ENCODE results near the gene CDH2. TPM values are rescaled to one million over a fixed set of nuclear protein-coding genes. Genes with fewer than 3 reads are reported as not detected.

Gene CDH2
- total RNA-seq, 2 donors from 2014 or later = 0.41 to 125 TPM

- H3K27me3 ChIP-seq (replicated peaks; ENCODE audit: insufficient read depth) = no peaks in the 10 kb centered on the region
- no peak overlapping the region for H3K4me3 ChIP-seq
- H3K4me1 ChIP-seq (replicated peaks) = no peaks in the 10 kb centered on the region
- intact Hi-C loops (cut with DNase I) = no loop called here
- no peak overlapping the region for H3K27ac ChIP-seq
- no peak for DNase-seq (ENCODE audit: low spot score)
- no peaks in the 10 kb centered on the region for H3K36me3 ChIP-seq
- TF ChIP-seq POLR2AphosphoS5 (IDR thresholded peaks at IDR 0.05) (no peak), POLR2A (IDR thresholded peaks at IDR 0.05) (no peak), CTCF (IDR thresholded peaks at IDR 0.05) (no peak)
- WGBS = 86% methylated on average over 2 of the region's 2 CpGs
- no peaks in the 10 kb centered on the region for H3K9me3 ChIP-seq
Measured at GRCh38 chr18:28079883-28080282, 97.0 kb downstream of the CDH2 start.

GRCh38 chr18:28078849-28079248 lies 98.1 kb downstream of the CDH2 start:
- WGBS = 34% methylated on average over 2 of the region's 2 CpGs
- TF ChIP-seq POLR2A (IDR thresholded peaks at IDR 0.05) = no peak
- TF ChIP-seq POLR2AphosphoS5 (IDR thresholded peaks at IDR 0.05) = no peak
- no peak for TF ChIP-seq CTCF (IDR thresholded peaks at IDR 0.05)
- Histone ChIP-seq H3K36me3 (no peaks in the 10 kb centered on the region), H3K9me3 (no peaks in the 10 kb centered on the region), H3K4me3 (no peak overlapping the region), H3K27ac (no peak overlapping the region), H3K4me1 (replicated peaks) (no peaks in the 10 kb centered on the region), H3K27me3 (replicated peaks; ENCODE audit: insufficient read depth) (no peaks in the 10 kb centered on the region)
- DNase-seq (ENCODE audit: low spot score) = no peak
- intact Hi-C loops (cut with DNase I) = no loop called here

- intact Hi-C loops (cut with DNase I) = no loop called here
- Histone ChIP-seq H3K27me3 (replicated peaks; ENCODE audit: insufficient read depth) (no peaks in the 10 kb centered on the region), H3K4me1 (replicated peaks) (no peaks in the 10 kb centered on the region), H3K36me3 (no peaks in the 10 kb centered on the region), H3K27ac (no peak overlapping the region), H3K9me3 (no peaks in the 10 kb centered on the region), H3K4me3 (no peak overlapping the region)
- TF ChIP-seq CTCF (IDR thresholded peaks at IDR 0.05) = no peak
- TF ChIP-seq POLR2A (IDR thresholded peaks at IDR 0.05) = no peak
- 80% methylated on average over 4 of the region's 4 CpGs for WGBS
- DNase-seq (ENCODE audit: low spot score) = no peak
Measured at GRCh38 chr18:28078298-28078697, 98.6 kb downstream of the CDH2 start.

GRCh38 chr18:28075501-28075900 lies 101.4 kb downstream of the CDH2 start:
- no peak for DNase-seq (ENCODE audit: low spot score)
- intact Hi-C loops (cut with DNase I) = no loop called here
- Histone ChIP-seq H3K27me3 (replicated peaks; ENCODE audit: insufficient read depth) (no peaks in the 10 kb centered on the region), H3K27ac (no peak overlapping the region), H3K9me3 (no peaks in the 10 kb centered on the region), H3K4me3 (no peak overlapping the region), H3K36me3 (no peaks in the 10 kb centered on the region), H3K4me1 (replicated peaks) (no peaks in the 10 kb centered on the region)
- WGBS = 61% methylated on average over 3 of the region's 3 CpGs
- no peak for TF ChIP-seq POLR2AphosphoS5 (IDR thresholded peaks at IDR 0.05)
- no peak for TF ChIP-seq POLR2A (IDR thresholded peaks at IDR 0.05)
- TF ChIP-seq CTCF (IDR thresholded peaks at IDR 0.05) = no peak

- TF ChIP-seq POLR2A (IDR thresholded peaks at IDR 0.05) (no peak), POLR2AphosphoS5 (IDR thresholded peaks at IDR 0.05) (no peak), CTCF (IDR thresholded peaks at IDR 0.05) (no peak)
- no peaks in the 10 kb centered on the region for H3K36me3 ChIP-seq
- no peak overlapping the region for H3K27ac ChIP-seq
- no peaks in the 10 kb centered on the region for H3K4me1 ChIP-seq (replicated peaks)
- H3K4me3 ChIP-seq = no peak overlapping the region
- no peaks in the 10 kb centered on the region for H3K9me3 ChIP-seq
- 71% methylated on average over 1 of the region's 1 CpG for WGBS
- no peak for DNase-seq (ENCODE audit: low spot score)
- intact Hi-C loops (cut with DNase I) = no loop called here
- no peaks in the 10 kb centered on the region for H3K27me3 ChIP-seq (replicated peaks; ENCODE audit: insufficient read depth)
Measured at GRCh38 chr18:28074076-28074475, 102.9 kb downstream of the CDH2 start.

All from prostate gland (tissue), 2 donors.